Fibroblast of lung (primary cell): ENCODE measurements around the gene CPS1. TPM values are rescaled to one million over a fixed set of nuclear protein-coding genes. Genes with fewer than 3 reads are reported as not detected.

Source experiments
- DNase-seq, 2 donors: peaks; one replicate each; pipeline versions ENCODE4 v3.0.0 to v3.0.0-alpha.2; 2010; ENCODE audit warnings: low read depth in 2 of 2
- H2AFZ ChIP-seq: 2 replicates; pipeline ENCODE4 v1.5.1; 2012; ENCODE audit warnings: low read length, control low read depth, inconsistent platforms
- H3K27ac ChIP-seq: 2 replicates; pipeline ENCODE4 v1.5.1; 2011; ENCODE audit warnings: low read length, control low read depth; ENCODE audit not compliant: insufficient read depth
- H3K27me3 ChIP-seq: 2 replicates; pipeline ENCODE4 v1.5.1; 2011; ENCODE audit warnings: mild to moderate bottlenecking, low read length; ENCODE audit not compliant: control insufficient read depth, insufficient read depth
- H3K36me3 ChIP-seq: 2 replicates; pipeline ENCODE4 v1.5.1; 2011; ENCODE audit warnings: low read length; ENCODE audit not compliant: control insufficient read depth, insufficient read depth
- H3K4me1 ChIP-seq: 2 replicates; pipeline ENCODE4 v1.5.1; 2011; ENCODE audit warnings: low read length; ENCODE audit not compliant: control insufficient read depth, insufficient read depth; ENCODE audit errors: extremely low read depth
- H3K4me2 ChIP-seq: 2 replicates; pipeline ENCODE4 v1.5.1; 2011; ENCODE audit warnings: low read length, control low read depth; ENCODE audit not compliant: insufficient read depth; ENCODE audit errors: extremely low read depth
- H3K4me3 ChIP-seq, 4 experiments: fragments of 200-600 bp in 1 of 4; sonication (generic) in 1 of 4; replicated peaks in 1 of 4; 2 replicates each; pipeline ENCODE4 v1.5.1; 2011 to 2016; ENCODE audit warnings: low read length in 4 of 4, low read depth in 3 of 4, mild to moderate bottlenecking in 3 of 4, control low read depth in 2 of 4, inconsistent platforms in 1 of 4, mixed read lengths in 1 of 4; ENCODE audit not compliant: insufficient read depth in 1 of 4; ENCODE audit errors: control extremely low read depth in 1 of 4
- H3K79me2 ChIP-seq: 2 replicates; pipeline ENCODE4 v1.5.1; 2012; ENCODE audit warnings: mild to moderate bottlenecking, low read length, inconsistent platforms; ENCODE audit not compliant: control insufficient read depth, insufficient read depth
- H3K9ac ChIP-seq: 2 replicates; pipeline ENCODE4 v1.5.1; 2011; ENCODE audit warnings: mild to moderate bottlenecking, low read length, control low read depth; ENCODE audit not compliant: insufficient read depth
- H3K9me3 ChIP-seq: 2 replicates; pipeline ENCODE4 v1.5.1; 2012; ENCODE audit warnings: low read depth, low read length; ENCODE audit not compliant: control insufficient read depth, insufficient read depth
- H4K20me1 ChIP-seq: 2 replicates; pipeline ENCODE4 v1.5.1; 2011; ENCODE audit warnings: low read length; ENCODE audit not compliant: control insufficient read depth, insufficient read depth; ENCODE audit errors: extremely low read depth
- CTCF ChIP-seq, 2 donors: IDR thresholded peaks in 1 of 2; conservative IDR thresholded peaks in 1 of 2; 1 replicate in 1 of 2; 2 replicates in 1 of 2; pipeline ENCODE4 v1.5.1; 2011 to 2012; ENCODE audit warnings: low read length in 2 of 2, control low read depth in 1 of 2, inconsistent platforms in 1 of 2, low read depth in 1 of 2, mild to moderate bottlenecking in 1 of 2
- EZH2 ChIP-seq: IDR thresholded peaks from 2 replicates; pipeline ENCODE4 v1.5.1; 2012; ENCODE audit warnings: low read length, control low read depth, mild to moderate bottlenecking; ENCODE audit errors: missing control alignments
- polyA plus RNA-seq, 2 donors: library from polyadenylated mRNA; depleted of rRNA in 1 of 2; stranded (reverse) in 1 of 2; unstranded in 1 of 2; fragments of >200 nt; gene quantifications; 2 replicates each; pipeline ENCODE4 v1.2.1, GENCODE V29; 2011 to 2012; ENCODE audit warnings: missing spikeins in 1 of 2
- total RNA-seq: library from RNA; depleted of rRNA; stranded (reverse); fragments of >200 nt; gene quantifications from 2 replicates; pipeline ENCODE4 v1.2.1, GENCODE V29; 2014

Gene CPS1
- total and polyA plus RNA-seq, 2 donors (not counting 1 experiment from before 2014, with no cell fraction given) = 25.7 to 27.4 TPM

DNA sequence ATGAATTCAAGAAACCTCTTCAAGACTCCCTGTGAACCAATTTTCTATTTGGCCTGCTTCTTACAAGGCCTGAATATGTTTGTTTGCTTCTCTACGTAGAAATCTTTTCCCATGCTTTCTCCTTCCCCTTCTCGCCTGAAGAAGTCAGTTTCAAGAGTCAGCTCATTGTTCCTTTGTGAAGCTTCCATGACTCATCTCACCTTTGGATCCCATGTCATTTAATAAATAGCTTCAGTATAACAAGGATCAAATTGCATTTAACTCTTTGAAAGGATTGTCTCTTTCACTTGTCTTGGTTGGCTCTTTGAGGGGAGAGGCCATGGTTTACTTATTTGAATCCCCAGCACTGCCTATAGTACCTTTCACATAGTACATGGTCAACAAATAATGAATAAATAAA is 28.4 kb downstream of the CPS1 start:
- Histone ChIP-seq H4K20me1 (no peaks in the 10 kb centered on the region), H3K4me2 (no peak overlapping the region), H3K36me3 (no peaks in the 10 kb centered on the region), H3K4me3 (no peak overlapping the region), H2AFZ (no peak overlapping the region), H3K9ac (no peak overlapping the region), H3K27ac (no peak overlapping the region), H3K27me3 (no peaks in the 10 kb centered on the region), H3K9me3 (no peaks in the 10 kb centered on the region), H3K79me2 (no peaks in the 10 kb centered on the region), H3K4me1 (no peaks in the 10 kb centered on the region)
- TF ChIP-seq CTCF (conservative IDR thresholded peaks at IDR 0.05 in 1 of 2, IDR thresholded peaks at IDR 0.05 in 1 of 2; ENCODE audit: low read depth in 1 of 2, low read length in 2 of 2) (no peak), EZH2 (no peak)
- DNase-seq = peak; percentile 15 to 52

- no peak overlapping the region for H3K9ac ChIP-seq
- TF ChIP-seq EZH2 (no peak), CTCF (conservative IDR thresholded peaks at IDR 0.05 in 1 of 2, IDR thresholded peaks at IDR 0.05 in 1 of 2; ENCODE audit: low read depth in 1 of 2, low read length in 2 of 2) (no peak)
- H4K20me1 ChIP-seq = no peaks in the 10 kb centered on the region
- DNase-seq = peak; percentile 33 to 48
- H3K79me2 ChIP-seq = no peaks in the 10 kb centered on the region
- H3K4me1 ChIP-seq = no peaks in the 10 kb centered on the region
- no peak overlapping the region for H3K4me3 ChIP-seq
- no peak overlapping the region for H2AFZ ChIP-seq
- H3K9me3 ChIP-seq = no peaks in the 10 kb centered on the region
- H3K36me3 ChIP-seq = no peaks in the 10 kb centered on the region
- no peak overlapping the region for H3K27ac ChIP-seq
- H3K27me3 ChIP-seq = no peaks in the 10 kb centered on the region
- H3K4me2 ChIP-seq = no peak overlapping the region
Observed at GRCh38 chr2:210586381-210586780, 30.0 kb downstream of the CPS1 start.

GRCh38 chr2:210591663-210592062 is 35.3 kb downstream of the CPS1 start:
- Histone ChIP-seq H3K27me3 (no peaks in the 10 kb centered on the region), H3K4me3 (no peak overlapping the region), H4K20me1 (no peaks in the 10 kb centered on the region), H3K4me2 (no peak overlapping the region), H3K79me2 (no peaks in the 10 kb centered on the region), H3K27ac (no peak overlapping the region), H2AFZ (no peak overlapping the region), H3K9me3 (no peaks in the 10 kb centered on the region), H3K4me1 (no peaks in the 10 kb centered on the region), H3K9ac (no peak overlapping the region), H3K36me3 (no peaks in the 10 kb centered on the region)
- DNase-seq = no peak
- TF ChIP-seq CTCF (conservative IDR thresholded peaks at IDR 0.05 in 1 of 2, IDR thresholded peaks at IDR 0.05 in 1 of 2; ENCODE audit: low read depth in 1 of 2, low read length in 2 of 2) (no peak), EZH2 (no peak)
